ENCODE results near the gene TBX10. TPM values are rescaled to one million over a fixed set of nuclear protein-coding genes. Genes with fewer than 3 reads are reported as not detected.

The TBX10 gene
- total and polyA plus RNA-seq, 9 donors, result not detected

- TF ChIP-seq EP300 (IDR thresholded peaks at IDR 0.05), result no peak
- TF ChIP-seq POLR2A (IDR thresholded peaks at IDR 0.05), result no peak
- no peak for TF ChIP-seq CTCF (IDR thresholded peaks at IDR 0.05)
- intact Hi-C loops (cut with DNase I), result no loop called here
- no peak overlapping the region for H3K4me3 ChIP-seq
- DNase-seq, result no peak
- H3K9me3 ChIP-seq, result no peaks in the 10 kb centered on the region
- H3K4me1 ChIP-seq (ENCODE audit: insufficient read depth), result no peaks in the 10 kb centered on the region
- H3K27me3 ChIP-seq, result no peaks in the 10 kb centered on the region
- H3K27ac ChIP-seq, result no peak overlapping the region
- WGBS, 3 donors, result 76 to 84% (median 84%) methylated on average over 15 of the region's 15 CpGs
- no peaks in the 10 kb centered on the region for H3K36me3 ChIP-seq
Measured at GRCh38 chr11:67642173-67643120, 2.9 kb upstream of the TBX10 start.

GRCh38 chr11:67641338-67642172 lies 2.0 kb upstream of the TBX10 start:
- intact Hi-C loops (cut with DNase I), result no loop called here
- DNase-seq, result peak in 1 of 5 donors; percentile 11
- Histone ChIP-seq H3K4me1 (ENCODE audit: insufficient read depth) (no peaks in the 10 kb centered on the region), H3K36me3 (no peaks in the 10 kb centered on the region), H3K4me3 (no peak overlapping the region), H3K27me3 (no peaks in the 10 kb centered on the region), H3K27ac (no peak overlapping the region), H3K9me3 (no peaks in the 10 kb centered on the region)
- no peak for TF ChIP-seq CTCF (IDR thresholded peaks at IDR 0.05)
- no peak for TF ChIP-seq EP300 (IDR thresholded peaks at IDR 0.05)
- no peak for TF ChIP-seq POLR2A (IDR thresholded peaks at IDR 0.05)
- WGBS, 3 donors, result 73 to 78% (median 78%) methylated on average over 28 of the region's 28 CpGs

- DNase-seq, result no peak
- TF ChIP-seq EP300 (IDR thresholded peaks at IDR 0.05) (no peak), POLR2A (IDR thresholded peaks at IDR 0.05) (no peak), CTCF (IDR thresholded peaks at IDR 0.05) (no peak)
- H3K4me1 ChIP-seq (ENCODE audit: insufficient read depth), result no peaks in the 10 kb centered on the region
- no peaks in the 10 kb centered on the region for H3K9me3 ChIP-seq
- H3K27ac ChIP-seq, result no peak overlapping the region
- WGBS, 3 donors, result 48 to 72% (median 58%) methylated on average over 6 to 12 of the region's 12 CpGs
- intact Hi-C loops (cut with DNase I), result no loop called here
- H3K36me3 ChIP-seq, result no peaks in the 10 kb centered on the region
- H3K4me3 ChIP-seq, result no peak overlapping the region
- no peaks in the 10 kb centered on the region for H3K27me3 ChIP-seq
Measured at GRCh38 chr11:67640758-67641337, 1.3 kb upstream of the TBX10 start.

GRCh38 chr11:67640021-67640757 lies 626 bp upstream of the TBX10 start:
- Histone ChIP-seq H3K36me3 (no peaks in the 10 kb centered on the region), H3K27ac (no peak overlapping the region), H3K9me3 (no peaks in the 10 kb centered on the region), H3K4me1 (ENCODE audit: insufficient read depth) (no peaks in the 10 kb centered on the region), H3K27me3 (no peaks in the 10 kb centered on the region), H3K4me3 (no peak overlapping the region)
- 27 to 37% (median 34%) methylated on average over 22 to 23 of the region's 23 CpGs for WGBS, 3 donors
- intact Hi-C loops (cut with DNase I), result no loop called here
- peak; percentile 39 to 68 (median 43) for DNase-seq
- TF ChIP-seq EP300 (IDR thresholded peaks at IDR 0.05), result no peak
- TF ChIP-seq CTCF (IDR thresholded peaks at IDR 0.05), result peak in 1 of 3 donors; percentile 21
